Right lung (tissue), 5 donors: ENCODE measurements around the gene CST4. TPM values are rescaled to one million over a fixed set of nuclear protein-coding genes. Genes with fewer than 3 reads are reported as not detected.
"Not testable (repeated sequence)": the region's sequence is repeated elsewhere in the genome, so short reads cannot be mapped to it uniquely, and the experiment has no call there.

Source experiments
- DNase-seq, 2 donors: peaks; one replicate each; pipeline ENCODE4 v3.0.0-alpha.2; 2013
- polyA plus RNA-seq, 5 donors: library from polyadenylated mRNA; unstranded; fragments of 120-200 nt; gene quantifications; one replicate each; pipeline versions ENCODE4 v1.2.1 to v1.2.3, GENCODE V29; 2013; ENCODE audit warnings: inconsistent platforms in 1 of 5, low replicate concordance in 1 of 5; ENCODE audit not compliant: insufficient read length in 5 of 5, insufficient read depth in 1 of 5

Gene CST4
- polyA plus RNA-seq, 5 donors = not detected

DNA sequence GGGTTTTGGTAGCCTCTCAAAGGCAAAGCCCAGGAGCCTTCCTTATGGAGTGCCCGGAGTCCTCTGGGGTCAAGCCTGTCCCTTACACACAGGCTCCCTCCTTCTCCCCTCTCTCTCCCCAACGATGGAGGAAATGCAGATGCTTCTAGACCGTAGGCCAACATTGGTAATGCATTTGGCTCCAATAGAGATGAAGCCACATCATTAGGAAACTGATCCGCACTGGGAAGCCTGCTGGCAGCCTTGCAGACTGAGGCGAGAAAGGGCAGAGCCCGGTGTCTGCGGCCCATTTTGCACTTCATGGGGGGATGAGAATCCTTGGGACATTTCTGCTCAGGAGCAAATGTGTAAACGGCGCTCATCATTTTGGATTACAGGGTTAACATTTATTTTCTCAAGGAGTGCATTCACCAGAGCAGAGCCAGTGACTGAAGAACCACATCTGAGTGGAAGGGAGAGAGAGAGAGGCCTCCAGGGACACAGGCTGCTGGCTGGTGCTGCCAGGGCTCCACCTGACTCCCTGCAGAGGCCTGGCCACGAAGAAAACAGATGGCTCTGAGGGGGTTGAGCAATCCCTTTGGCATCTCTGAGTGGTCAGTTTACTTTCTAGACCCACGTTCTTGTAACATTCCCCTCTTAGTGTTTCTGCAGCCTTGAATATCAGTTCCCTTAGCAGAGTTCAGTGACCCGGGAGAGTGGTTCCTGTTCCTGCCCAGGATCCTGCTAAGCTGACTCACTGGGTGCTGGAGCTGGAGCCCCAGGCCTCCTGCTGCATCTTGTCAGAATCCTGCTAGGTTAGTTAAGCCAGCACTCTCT, 46.7 kb downstream of the CST4 start:
- no peak for DNase-seq

- DNase-seq = no peak
Observed at GRCh38 chr20:23640671-23641667, 47.9 kb downstream of the CST4 start.

GRCh38 chr20:23640018-23640601, 48.7 kb downstream of the CST4 start:
- no peak for DNase-seq

- DNase-seq = no peak
Observed at GRCh38 chr20:23639490-23639958, 49.3 kb downstream of the CST4 start.

DNA sequence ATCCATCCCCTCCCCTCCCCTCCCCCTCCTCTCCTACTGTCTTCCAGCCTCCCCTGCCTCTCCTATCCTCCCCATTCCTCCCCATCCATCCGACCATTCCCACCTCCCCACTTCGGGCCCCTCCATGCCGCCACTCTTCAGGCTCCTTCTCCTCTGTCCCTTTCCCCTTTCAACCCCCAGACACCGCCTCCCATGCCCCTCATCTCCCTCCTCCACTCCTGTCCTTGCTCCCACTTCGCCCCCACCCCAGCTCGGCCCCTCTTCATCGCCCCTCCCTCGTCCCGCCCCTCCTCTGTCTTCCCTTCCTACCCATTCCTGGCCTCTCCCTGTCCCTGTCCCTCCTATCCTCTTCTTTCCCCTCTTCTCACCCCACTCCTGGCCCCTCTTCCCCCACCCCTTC, 50.5 kb downstream of the CST4 start:
- DNase-seq = no peak

- peak; percentile 73 to 76 for DNase-seq
Observed at GRCh38 chr20:23637282-23638221, 51.3 kb downstream of the CST4 start, which contains the start of gene CST3. CST3 (minus strand) TSS chr20:23637955; CDS start chr20:23637862, 93 bp downstream.

GRCh38 chr20:23636908-23637281, 51.9 kb downstream of the CST4 start:
- no peak for DNase-seq

GRCh38 chr20:23636182-23636907, 52.5 kb downstream of the CST4 start:
- no peak for DNase-seq

DNA sequence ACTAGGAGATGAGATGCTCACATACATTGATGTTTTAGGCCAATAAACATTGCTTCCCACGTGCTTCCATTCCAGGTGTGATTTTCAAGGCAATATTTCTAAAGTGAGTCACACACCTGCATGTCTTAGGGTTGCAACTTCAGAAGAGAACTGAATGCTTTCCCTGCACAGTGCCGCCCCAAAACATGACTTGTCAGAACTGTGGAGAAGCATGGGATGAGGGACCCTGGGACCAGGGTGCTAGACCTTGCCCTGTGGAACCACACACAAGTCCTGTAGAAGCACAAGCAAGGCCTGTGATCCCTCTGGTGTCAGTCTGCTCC, 53.1 kb downstream of the CST4 start:
- not testable (repeated sequence) for DNase-seq

Other genes with a start within 250 kb of the CST4 start
- gene CSTL1, start 249.4 kb downstream of the CST4 start, polyA plus RNA-seq = under 1 TPM in 1 of 5 donors, not detected in 4; 0.24 TPM
- gene CST11, start 236.2 kb downstream of the CST4 start, polyA plus RNA-seq = not detected
- not detected for gene CST8, start 197.9 kb downstream of the CST4 start, polyA plus RNA-seq
- gene CST9L, start 120.6 kb downstream of the CST4 start, polyA plus RNA-seq = not detected
- gene CST9, start 83.1 kb downstream of the CST4 start, polyA plus RNA-seq = not detected
- gene CST3, start 51.1 kb downstream of the CST4 start, polyA plus RNA-seq = 100 to 1,000 TPM; 128 to 220 (median 157) TPM
- gene CST1, start 61.9 kb upstream of the CST4 start, polyA plus RNA-seq = not detected
- gene CST2, start 137.7 kb upstream of the CST4 start, polyA plus RNA-seq = under 1 TPM in 1 of 5 donors, not detected in 4; 0.30 TPM
- under 1 TPM in 1 of 5 donors, not detected in 4; 0.28 TPM for gene CST5, start 190.7 kb upstream of the CST4 start, polyA plus RNA-seq